Right lobe of liver (tissue), 4 donors: ENCODE results near the gene AZGP1.

ENCODE experiments used
- POLR2A ChIP-seq: fragments of 450-650 bp; IDR thresholded peaks from one replicate; pipeline ENCODE4 v1.6.1; 2017; ENCODE audit warnings: antibody characterized with exemption, mild to moderate bottlenecking
- TF ChIP-seq, protein P1 (sequence below), 4 donors: fragments of 200-600 bp in 3 of 4; fragments of 450-650 bp in 1 of 4; IDR thresholded peaks; one replicate each; pipeline versions ENCODE4 v1.5.1 to v1.8.0; 2016 to 2022; ENCODE audit warnings: antibody characterized with exemption in 4 of 4, mild to moderate bottlenecking in 2 of 4
- donor health status: DM: no; HTN: no; CAD: no.
- donor health status: DM: no; HTN: no; CAD: no.
- donor health status: DM: no; HTN: yes; CAD: no.

DNA sequence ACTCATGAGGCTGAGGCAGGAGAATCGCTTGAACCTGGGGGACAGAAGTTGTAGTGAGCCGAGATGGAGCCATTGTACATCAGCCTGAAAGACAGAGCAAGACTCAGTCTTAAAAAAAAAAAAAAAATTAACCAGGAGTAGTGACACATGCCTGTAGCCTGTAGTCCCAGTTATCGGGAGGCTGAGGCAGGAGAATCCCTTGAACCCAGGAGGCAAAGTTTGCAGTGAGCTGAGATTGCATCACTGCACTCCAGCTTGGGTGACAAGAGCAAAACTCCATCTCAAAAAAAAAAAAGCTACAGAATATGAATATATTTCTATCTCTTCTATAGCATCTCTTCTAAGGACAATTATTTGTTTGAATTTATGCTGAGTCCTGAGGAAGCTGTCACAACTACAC, 6.5 kb downstream of the AZGP1 start:
- TF ChIP-seq, protein P1, sequence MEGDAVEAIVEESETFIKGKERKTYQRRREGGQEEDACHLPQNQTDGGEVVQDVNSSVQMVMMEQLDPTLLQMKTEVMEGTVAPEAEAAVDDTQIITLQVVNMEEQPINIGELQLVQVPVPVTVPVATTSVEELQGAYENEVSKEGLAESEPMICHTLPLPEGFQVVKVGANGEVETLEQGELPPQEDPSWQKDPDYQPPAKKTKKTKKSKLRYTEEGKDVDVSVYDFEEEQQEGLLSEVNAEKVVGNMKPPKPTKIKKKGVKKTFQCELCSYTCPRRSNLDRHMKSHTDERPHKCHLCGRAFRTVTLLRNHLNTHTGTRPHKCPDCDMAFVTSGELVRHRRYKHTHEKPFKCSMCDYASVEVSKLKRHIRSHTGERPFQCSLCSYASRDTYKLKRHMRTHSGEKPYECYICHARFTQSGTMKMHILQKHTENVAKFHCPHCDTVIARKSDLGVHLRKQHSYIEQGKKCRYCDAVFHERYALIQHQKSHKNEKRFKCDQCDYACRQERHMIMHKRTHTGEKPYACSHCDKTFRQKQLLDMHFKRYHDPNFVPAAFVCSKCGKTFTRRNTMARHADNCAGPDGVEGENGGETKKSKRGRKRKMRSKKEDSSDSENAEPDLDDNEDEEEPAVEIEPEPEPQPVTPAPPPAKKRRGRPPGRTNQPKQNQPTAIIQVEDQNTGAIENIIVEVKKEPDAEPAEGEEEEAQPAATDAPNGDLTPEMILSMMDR (IDR thresholded peaks at IDR 0.05) = no peak
- no peak for TF ChIP-seq POLR2A
